Measurements from ENCODE around the gene LRRC8A.
"Not testable (repeated sequence)": the region's sequence is repeated elsewhere in the genome, so short reads cannot be mapped to it uniquely, and the experiment has no call there.

The LRRC8A gene

GRCh38 chr9:128881884-128882676 lies at the start of gene LRRC8A, which contains the start of gene KYAT1:
Gene LRRC8A (plus strand): TSS chr9:128882133. CDS start chr9:128907165, 25,032 bp downstream.
Gene KYAT1 (minus strand): TSS chr9:128881950. CDS start chr9:128845405, 36,545 bp downstream.
- ATAC-seq, result peak; percentile 96

GRCh38 chr9:128833696-128834095 lies 48.2 kb upstream of the LRRC8A start:
- no peak for ATAC-seq

- ATAC-seq, result no peak
Observed at GRCh38 chr9:128835246-128836210, 46.4 kb upstream of the LRRC8A start.

GRCh38 chr9:128836509-128837145 lies 45.3 kb upstream of the LRRC8A start:
- ATAC-seq, result no peak

- no peak for ATAC-seq
Observed at GRCh38 chr9:128838338-128838737, 43.6 kb upstream of the LRRC8A start.

- ATAC-seq, result no peak
Observed at GRCh38 chr9:128840524-128840923, 41.4 kb upstream of the LRRC8A start.

- no peak for ATAC-seq
Observed at GRCh38 chr9:128841694-128842492, 40.0 kb upstream of the LRRC8A start.

GRCh38 chr9:128843171-128843570 lies 38.8 kb upstream of the LRRC8A start:
- not testable (repeated sequence) for ATAC-seq

GRCh38 chr9:128845186-128845931 lies 36.6 kb upstream of the LRRC8A start:
- ATAC-seq, result no peak

GRCh38 chr9:128846680-128847030 lies 35.3 kb upstream of the LRRC8A start:
- no peak for ATAC-seq

- ATAC-seq, result no peak
Observed at GRCh38 chr9:128847803-128848202, 34.1 kb upstream of the LRRC8A start.

GRCh38 chr9:128851024-128851423 lies 30.9 kb upstream of the LRRC8A start:
- ATAC-seq, result not testable (repeated sequence)

GRCh38 chr9:128851779-128852600 lies 29.9 kb upstream of the LRRC8A start:
- ATAC-seq, result not testable (repeated sequence)

- not testable (repeated sequence) for ATAC-seq
Observed at GRCh38 chr9:128852646-128853045, 29.3 kb upstream of the LRRC8A start.

- ATAC-seq, result not testable (repeated sequence)
Observed at GRCh38 chr9:128854454-128854853, 27.5 kb upstream of the LRRC8A start.

- not testable (repeated sequence) for ATAC-seq
Observed at GRCh38 chr9:128858476-128858875, 23.5 kb upstream of the LRRC8A start.

- ATAC-seq, result no peak
Observed at GRCh38 chr9:128860937-128861336, 21.0 kb upstream of the LRRC8A start.

GRCh38 chr9:128861501-128861900 lies 20.4 kb upstream of the LRRC8A start:
- no peak for ATAC-seq

- no peak for ATAC-seq
Observed at GRCh38 chr9:128862401-128862851, 19.5 kb upstream of the LRRC8A start.

- ATAC-seq, result peak; percentile 94 to 97
Observed at GRCh38 chr9:128863647-128864046, 18.3 kb upstream of the LRRC8A start.

All from activated CD4-positive, CD25-positive, alpha-beta regulatory T cell treated with anti-CD3 and anti-CD28 coated beads, Interleukin-2, amount 50 U/mL, for 24 hours (primary cell).